Lower lobe of right lung (tissue), 2 donors: ENCODE data around the gene RBFOX2. TPM values are rescaled to one million over a fixed set of nuclear protein-coding genes. Genes with fewer than 3 reads are reported as not detected.

Experiments used
- ATAC-seq, 2 donors: fragments of 200-7000 bp; cut with Tn5 transposase; one replicate each; pipeline ENCODE4 v1.9.1; 2020 to 2022; ENCODE audit warnings: mild to moderate bottlenecking in 2 of 2, moderate library complexity in 2 of 2
- DNase-seq: peaks from one replicate; pipeline ENCODE4 v3.0.0-alpha.2; 2020
- H3K27ac ChIP-seq: fragments of 200-600 bp; one replicate; pipeline ENCODE4 v1.8.0; 2022
- H3K27me3 ChIP-seq: fragments of 200-600 bp; one replicate; pipeline ENCODE4 v1.8.0; 2022; ENCODE audit warnings: low read depth
- H3K36me3 ChIP-seq: fragments of 200-600 bp; one replicate; pipeline ENCODE4 v1.8.0; 2022; ENCODE audit warnings: mild to moderate bottlenecking
- H3K4me1 ChIP-seq: fragments of 200-600 bp; one replicate; pipeline ENCODE4 v1.8.0; 2022
- H3K4me3 ChIP-seq: fragments of 200-600 bp; one replicate; pipeline ENCODE4 v1.8.0; 2022; ENCODE audit warnings: mild to moderate bottlenecking
- H3K9me3 ChIP-seq: fragments of 200-600 bp; one replicate; pipeline ENCODE4 v1.8.0; 2022
- intact Hi-C: fragments of 100-400 bp; cut with DNase I; formaldehyde crosslinking; loops from one replicate; pipeline ENCODE4 v1.11.0; 2022
- total RNA-seq: library from RNA; stranded (reverse); fragmentation: NEBNext Ultra II Directional; extraction: Animal tissue kit (Norgen Biotek cat#: 25700); gene quantifications from one replicate; pipeline ENCODE4 v1.2.1, GENCODE V29; 2021
- TF ChIP-seq, protein P1 (sequence below): fragments of 200-600 bp; IDR thresholded peaks from one replicate; pipeline ENCODE4 v1.8.0; 2022; ENCODE audit warnings: antibody characterized with exemption, mild to moderate bottlenecking
- donor health status: DM: no; HTN: yes; CAD: no; lungs with severe emphysema.

The RBFOX2 gene
- total RNA-seq, 1 donor from 2014 or later = 50.1 TPM

DNA sequence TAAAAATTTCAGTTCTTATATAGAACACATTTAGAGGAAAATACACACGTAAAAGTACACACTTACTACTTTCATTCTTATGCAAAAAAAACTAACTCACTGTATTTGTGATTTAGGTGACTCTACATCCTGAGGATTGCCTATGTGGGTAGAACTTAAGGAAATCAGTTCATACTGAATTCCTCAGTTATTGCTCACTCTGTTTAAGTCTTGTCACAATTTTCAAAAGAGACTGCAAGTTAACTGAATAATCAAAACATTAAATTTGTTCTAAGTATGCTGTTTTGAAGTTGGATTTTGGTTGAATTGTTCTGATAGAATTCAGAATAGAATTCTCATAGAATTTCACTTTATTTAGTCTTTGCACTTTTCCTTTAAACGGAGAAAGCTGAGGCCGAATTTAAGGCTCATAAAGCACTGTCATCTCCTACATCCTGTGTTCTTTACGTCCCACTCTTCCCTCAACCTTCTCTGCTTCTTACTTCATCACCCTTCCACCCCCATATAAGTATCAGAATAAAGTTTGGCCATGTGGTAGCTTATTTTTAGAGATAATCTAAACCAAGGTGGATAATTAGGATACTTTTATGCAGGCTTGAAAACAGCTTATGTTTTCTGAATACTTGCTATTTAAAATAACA lies 251.2 kb downstream of the RBFOX2 start:
- TF ChIP-seq, protein P1, sequence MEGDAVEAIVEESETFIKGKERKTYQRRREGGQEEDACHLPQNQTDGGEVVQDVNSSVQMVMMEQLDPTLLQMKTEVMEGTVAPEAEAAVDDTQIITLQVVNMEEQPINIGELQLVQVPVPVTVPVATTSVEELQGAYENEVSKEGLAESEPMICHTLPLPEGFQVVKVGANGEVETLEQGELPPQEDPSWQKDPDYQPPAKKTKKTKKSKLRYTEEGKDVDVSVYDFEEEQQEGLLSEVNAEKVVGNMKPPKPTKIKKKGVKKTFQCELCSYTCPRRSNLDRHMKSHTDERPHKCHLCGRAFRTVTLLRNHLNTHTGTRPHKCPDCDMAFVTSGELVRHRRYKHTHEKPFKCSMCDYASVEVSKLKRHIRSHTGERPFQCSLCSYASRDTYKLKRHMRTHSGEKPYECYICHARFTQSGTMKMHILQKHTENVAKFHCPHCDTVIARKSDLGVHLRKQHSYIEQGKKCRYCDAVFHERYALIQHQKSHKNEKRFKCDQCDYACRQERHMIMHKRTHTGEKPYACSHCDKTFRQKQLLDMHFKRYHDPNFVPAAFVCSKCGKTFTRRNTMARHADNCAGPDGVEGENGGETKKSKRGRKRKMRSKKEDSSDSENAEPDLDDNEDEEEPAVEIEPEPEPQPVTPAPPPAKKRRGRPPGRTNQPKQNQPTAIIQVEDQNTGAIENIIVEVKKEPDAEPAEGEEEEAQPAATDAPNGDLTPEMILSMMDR = no peak
- intact Hi-C loops = no loop called here
- no peaks in the 10 kb centered on the region for H3K27me3 ChIP-seq
- H3K4me3 ChIP-seq = no peak overlapping the region
- no peaks in the 10 kb centered on the region for H3K4me1 ChIP-seq
- ATAC-seq (no peak), DNase-seq (no peak)
- peaks cover 11% of the 10 kb centered on the region for H3K36me3 ChIP-seq
- no peaks in the 10 kb centered on the region for H3K9me3 ChIP-seq
- no peak overlapping the region for H3K27ac ChIP-seq

DNA sequence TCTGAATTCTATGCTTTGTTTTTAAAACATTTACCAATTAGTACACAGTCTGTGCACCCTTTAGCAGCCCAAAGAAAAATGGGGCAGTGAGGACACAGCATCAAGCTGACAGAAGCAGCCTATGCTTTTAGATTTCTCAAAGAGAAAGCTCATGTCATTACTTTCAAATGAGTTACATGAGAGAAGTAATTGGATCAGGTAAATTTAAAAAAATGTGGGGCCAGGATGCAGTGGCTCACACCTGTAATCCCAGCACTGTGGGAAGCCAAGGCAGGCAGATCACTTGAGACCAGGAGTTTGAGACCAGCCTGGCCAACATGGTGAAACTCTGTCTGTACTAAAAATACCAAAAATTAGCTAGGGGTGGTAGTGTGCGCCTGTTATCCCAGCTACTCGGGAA lies 253.3 kb downstream of the RBFOX2 start:
- no peaks in the 10 kb centered on the region for H3K9me3 ChIP-seq
- H3K36me3 ChIP-seq = peaks cover 4% of the 10 kb centered on the region
- TF ChIP-seq, protein P1 = no peak
- no peak overlapping the region for H3K27ac ChIP-seq
- no peaks in the 10 kb centered on the region for H3K4me1 ChIP-seq
- DNase-seq (no peak), ATAC-seq (no peak)
- no peaks in the 10 kb centered on the region for H3K27me3 ChIP-seq
- intact Hi-C loops = no loop called here
- H3K4me3 ChIP-seq = no peak overlapping the region

DNA sequence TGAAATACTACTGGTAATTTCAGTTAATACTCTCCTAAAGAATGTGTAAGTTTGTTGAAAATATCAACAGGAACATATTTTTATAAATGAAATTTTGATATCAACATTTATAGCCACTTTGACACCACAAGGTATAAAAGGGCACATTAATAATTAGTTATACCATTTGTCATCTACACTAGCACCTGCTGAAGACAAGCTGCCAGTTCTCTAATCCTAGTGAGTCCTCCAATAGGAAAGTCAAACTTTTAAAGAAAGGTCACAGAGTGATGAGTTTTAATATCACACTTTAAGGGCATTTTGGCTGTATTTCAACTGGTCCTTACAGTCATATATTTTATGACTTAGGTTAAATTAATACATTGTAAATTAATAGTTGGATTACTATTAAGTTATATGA lies 258.6 kb downstream of the RBFOX2 start:
- TF ChIP-seq, protein P1 = no peak
- Histone ChIP-seq H3K9me3 (no peaks in the 10 kb centered on the region), H3K27ac (no peak overlapping the region), H3K36me3 (no peaks in the 10 kb centered on the region), H3K4me1 (no peaks in the 10 kb centered on the region), H3K27me3 (no peaks in the 10 kb centered on the region), H3K4me3 (no peak overlapping the region)
- DNase-seq (no peak), ATAC-seq (no peak)
- intact Hi-C loops = no loop called here

DNA sequence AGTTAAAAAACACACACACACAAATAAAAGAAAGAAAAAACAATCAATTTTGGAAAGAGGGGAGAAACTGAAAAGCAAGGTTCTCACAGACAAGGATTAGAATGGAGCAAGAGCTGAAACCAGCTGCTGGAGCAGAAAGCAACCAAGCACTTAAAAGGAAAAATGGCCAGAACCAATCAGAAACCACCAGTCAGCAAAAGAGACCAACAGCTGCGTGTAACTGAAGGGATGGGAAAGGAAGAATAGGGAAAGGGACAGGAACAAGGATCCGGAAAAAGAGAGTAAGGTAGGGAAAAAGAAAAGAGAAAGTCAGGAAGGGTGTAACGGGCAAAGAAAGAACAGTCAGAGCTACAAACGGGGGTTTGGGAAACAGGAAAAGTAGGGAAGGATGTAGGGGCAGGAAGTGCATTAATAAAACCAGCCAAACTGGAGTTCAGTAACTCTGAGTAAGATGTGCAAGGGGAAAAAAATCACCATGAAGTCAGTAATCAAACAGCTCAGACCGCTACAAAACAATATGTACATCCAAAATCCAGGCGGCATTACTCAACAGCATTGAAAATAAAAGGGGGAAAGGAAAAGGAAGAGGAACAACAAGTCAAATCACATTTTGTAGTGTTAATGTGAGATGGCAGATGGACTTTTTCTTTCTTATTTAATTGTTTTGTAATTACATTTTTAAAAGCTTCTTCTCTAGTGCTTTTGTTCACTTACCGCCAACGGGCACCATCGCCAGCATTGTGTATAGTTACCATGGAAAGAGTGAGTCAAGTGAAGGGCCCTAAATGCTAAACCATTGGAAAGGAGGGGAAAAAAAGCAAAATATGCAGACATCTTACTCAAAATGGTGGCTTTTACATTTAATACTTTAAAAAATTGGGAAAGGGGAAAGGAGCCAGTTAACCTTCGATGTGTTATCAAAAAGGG lies 261.7 kb downstream of the RBFOX2 start:
- H3K4me3 ChIP-seq = no peak overlapping the region
- TF ChIP-seq, protein P1 = no peak
- no peak for ATAC-seq
- H3K27ac ChIP-seq = no peak overlapping the region
- DNase-seq = no peak
- H3K4me1 ChIP-seq = no peaks in the 10 kb centered on the region
- intact Hi-C loops = no loop called here
- H3K9me3 ChIP-seq = no peaks in the 10 kb centered on the region
- H3K36me3 ChIP-seq = peaks cover 9% of the 10 kb centered on the region
- H3K27me3 ChIP-seq = no peaks in the 10 kb centered on the region

DNA sequence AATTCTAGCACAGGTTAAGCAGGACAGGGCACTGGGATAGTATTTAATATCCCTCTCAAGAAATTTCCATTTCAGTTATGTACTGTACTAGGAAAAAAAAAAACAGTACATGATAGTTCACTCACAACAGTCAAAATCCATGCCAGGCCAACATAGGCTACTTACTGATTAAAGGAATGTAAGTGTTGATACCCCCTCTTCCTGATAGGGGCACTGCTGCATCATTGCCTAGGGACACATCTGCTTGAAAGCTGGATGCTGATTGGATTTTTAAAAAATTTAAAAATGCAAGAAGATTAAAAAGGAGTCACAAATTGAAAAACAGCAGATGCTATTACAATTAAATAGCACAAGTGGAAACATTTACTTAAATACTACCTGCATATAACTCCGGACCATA lies 267.6 kb downstream of the RBFOX2 start:
- no peaks in the 10 kb centered on the region for H3K4me1 ChIP-seq
- H3K9me3 ChIP-seq = no peaks in the 10 kb centered on the region
- peaks cover 40% of the 10 kb centered on the region for H3K36me3 ChIP-seq
- DNase-seq (no peak), ATAC-seq (no peak)
- TF ChIP-seq, protein P1 = peak; percentile 19
- no peak overlapping the region for H3K27ac ChIP-seq
- intact Hi-C loops = no loop called here
- no peaks in the 10 kb centered on the region for H3K27me3 ChIP-seq
- no peak overlapping the region for H3K4me3 ChIP-seq
